GM23338 (cell line): Measurements from ENCODE around the gene DAGLA. TPM values are rescaled to one million over a fixed set of nuclear protein-coding genes. Genes with fewer than 3 reads are reported as not detected.

Source experiments
- ATAC-seq: fragments of 200-7000 bp; cut with Tn5 transposase; 3 replicates; pipeline ENCODE4 v1.9.1; 2020
- DNase-seq: peaks from one replicate; pipeline ENCODE4 v3.0.0-alpha.2; 2015; ENCODE audit warnings: low spot score
- H2AFZ ChIP-seq: fragments of 200-600 bp; sonication (generic); 2 replicates; pipeline ENCODE4 v1.8.0; 2016; ENCODE audit warnings: antibody characterized with exemption, mild to moderate bottlenecking, moderate library complexity
- H3F3A ChIP-seq: fragments of 200-600 bp; sonication (generic); replicated peaks from 2 replicates; pipeline ENCODE4 v1.8.0; 2017; ENCODE audit warnings: antibody characterized with exemption, mixed run types, low read depth
- H3K27ac ChIP-seq: fragments of 200-600 bp; sonication (generic); 2 replicates; pipeline ENCODE4 v1.6.1; 2016; ENCODE audit warnings: low read depth
- H3K27me3 ChIP-seq: fragments of 200-600 bp; sonication (generic); 2 replicates; pipeline ENCODE4 v1.8.0; 2016; ENCODE audit warnings: mild to moderate bottlenecking, mixed run types, moderate library complexity; ENCODE audit not compliant: insufficient read depth
- H3K36me3 ChIP-seq: fragments of 200-600 bp; sonication (generic); 2 replicates; pipeline ENCODE4 v1.8.0; 2016; ENCODE audit warnings: mild to moderate bottlenecking; ENCODE audit not compliant: insufficient read depth
- H3K4me1 ChIP-seq: fragments of 200-600 bp; sonication (generic); 2 replicates; pipeline ENCODE4 v1.8.0; 2016; ENCODE audit warnings: mild to moderate bottlenecking, moderate library complexity; ENCODE audit not compliant: insufficient read depth
- H3K4me2 ChIP-seq: fragments of 200-600 bp; sonication (generic); 2 replicates; pipeline ENCODE4 v1.7.1; 2017; ENCODE audit warnings: mixed run types
- H3K4me3 ChIP-seq: fragments of 200-600 bp; sonication (generic); 2 replicates; pipeline ENCODE4 v1.6.1; 2016; ENCODE audit warnings: mixed run types
- H3K79me2 ChIP-seq: fragments of 200-600 bp; sonication (generic); replicated peaks from 2 replicates; pipeline ENCODE4 v1.8.0; 2017; ENCODE audit warnings: mild to moderate bottlenecking; ENCODE audit not compliant: insufficient read depth
- H3K9me2 ChIP-seq: fragments of 200-600 bp; sonication (generic); 2 replicates; pipeline ENCODE4 v1.8.0; 2017; ENCODE audit not compliant: insufficient read depth
- H4K20me1 ChIP-seq: fragments of 200-600 bp; sonication (generic); replicated peaks from 2 replicates; pipeline ENCODE4 v1.8.0; 2017; ENCODE audit warnings: mild to moderate bottlenecking; ENCODE audit not compliant: insufficient read depth
- H3K27ac Mint-ChIP-seq: 2 replicates; pipeline ENCODE4 v1.8.0; 2020; ENCODE audit warnings: inconsistent platforms, mild to moderate bottlenecking, moderate library complexity, mixed read lengths
- H3K27me3 Mint-ChIP-seq: 3 replicates; pipeline ENCODE4 v1.8.0; 2022; ENCODE audit warnings: low read depth, mild to moderate bottlenecking, moderate library complexity, mixed read lengths, inconsistent platforms; ENCODE audit not compliant: insufficient read depth, poor library complexity
- H3K36me3 Mint-ChIP-seq: 3 replicates; pipeline ENCODE4 v1.8.0; 2021; ENCODE audit warnings: low read depth, mild to moderate bottlenecking, inconsistent platforms, moderate library complexity, mixed read lengths
- H3K4me1 Mint-ChIP-seq: 3 replicates; pipeline ENCODE4 v1.8.0; 2020; ENCODE audit warnings: mild to moderate bottlenecking, inconsistent platforms, mixed read lengths
- H3K4me3 Mint-ChIP-seq: 3 replicates; pipeline ENCODE4 v1.8.0; 2021; ENCODE audit warnings: moderate library complexity, mild to moderate bottlenecking, inconsistent platforms, mixed read lengths
- H3K9me3 Mint-ChIP-seq: 3 replicates; pipeline ENCODE4 v1.8.0; 2020; ENCODE audit warnings: moderate library complexity, mild to moderate bottlenecking, inconsistent platforms, mixed read lengths
- ETS1 ChIP-seq: IDR thresholded peaks from 2 replicates; pipeline ENCODE4 v1.6.1; 2016; ENCODE audit warnings: antibody characterized with exemption
- EZH2 ChIP-seq: fragments of 200-600 bp; sonication (generic); IDR thresholded peaks from one replicate; pipeline ENCODE4 v1.8.0; 2017; ENCODE audit warnings: antibody characterized with exemption, mild to moderate bottlenecking, low read depth; ENCODE audit not compliant: unreplicated experiment
- EZH2phosphoT487 ChIP-seq: fragments of 200-600 bp; sonication (generic); IDR thresholded peaks from one replicate; pipeline ENCODE4 v1.8.1; 2018; ENCODE audit warnings: antibody characterized with exemption; ENCODE audit not compliant: unreplicated experiment
- POLR2AphosphoS5 ChIP-seq: IDR thresholded peaks from 2 replicates; pipeline ENCODE4 v1.6.1; 2016; ENCODE audit warnings: antibody characterized with exemption, low read depth
- REST ChIP-seq: IDR thresholded peaks from one replicate; pipeline ENCODE4 v1.6.1; 2018; ENCODE audit warnings: antibody characterized with exemption; ENCODE audit not compliant: unreplicated experiment
- STAT1 ChIP-seq: IDR thresholded peaks from one replicate; pipeline ENCODE4 v1.6.1; 2016; ENCODE audit warnings: antibody characterized with exemption; ENCODE audit not compliant: unreplicated experiment
- ZNF114 ChIP-seq: fragments of 250-450 bp; sonication (Bioruptor Pico); IDR thresholded peaks from 2 replicates; pipeline ENCODE4 v1.5.0; 2020; ENCODE audit warnings: mild to moderate bottlenecking, moderate library complexity
- ZNF331 ChIP-seq: fragments of 250-450 bp; sonication (Bioruptor Pico); IDR thresholded peaks from 2 replicates; pipeline ENCODE4 v1.5.0; 2020; ENCODE audit warnings: low read depth, mild to moderate bottlenecking, moderate library complexity
- ZNF462 ChIP-seq: fragments of 250-450 bp; sonication (Bioruptor Pico); IDR thresholded peaks from 2 replicates; pipeline ENCODE4 v1.5.0; 2020; ENCODE audit warnings: mild to moderate bottlenecking, moderate library complexity
- polyA plus RNA-seq: library from polyadenylated mRNA; unstranded; fragments of >200 nt; fragmentation: Nextera tagmentation; extraction: Ambion mirVana; gene quantifications from 2 replicates; pipeline ENCODE4 v1.2.1, GENCODE V29; 2016
- total RNA-seq: library from RNA; depleted of rRNA; stranded (reverse); fragments of >200 nt; shearing (Covaris generic); gene quantifications from 2 replicates; pipeline ENCODE4 v1.2.3, GENCODE V29; 2014

DAGLA gene
- total and polyA plus RNA-seq, 2 experiments from 2014 or later, result 0.55 to 2.5 TPM

GRCh38 chr11:61690706-61691379, 10.7 kb downstream of the DAGLA start:
- Histone ChIP-seq H3K36me3 (no peaks in the 10 kb centered on the region), H3K4me1 (peaks cover 32% of the 10 kb centered on the region), H3K27ac (no peak overlapping the region), H3K79me2 (no peaks in the 10 kb centered on the region), H3K27me3 (no peaks in the 10 kb centered on the region), H3F3A (peaks cover 7% of the 10 kb centered on the region; the same call in 1 of the 2 replicates), H3K9me2 (no peaks in the 10 kb centered on the region), H4K20me1 (no peaks in the 10 kb centered on the region), H2AFZ (no peak overlapping the region), H3K4me2 (0 out of 2 replicates have a peak overlapping the region, but pooled peaks have one; percentile 26), H3K4me3 (no peak overlapping the region)
- no peak for DNase-seq
- H3K9me3 Mint-ChIP-seq, result no peaks in the 10 kb centered on the region
- H3K36me3 Mint-ChIP-seq, result no peaks in the 10 kb centered on the region
- peaks cover 11% of the 10 kb centered on the region for H3K27me3 Mint-ChIP-seq
- no peak overlapping the region for H3K4me3 Mint-ChIP-seq
- ATAC-seq, result no peak
- H3K27ac Mint-ChIP-seq, result peak overlapping the region; percentile 70; the same call in 1 of the 2 replicates
- no peak for TF ChIP-seq POLR2AphosphoS5
- no peak for TF ChIP-seq ETS1
- TF ChIP-seq EZH2, result no peak
- TF ChIP-seq ZNF462 (CRISPR knock-in tag), result no peak
- no peak for TF ChIP-seq REST
- no peak for TF ChIP-seq ZNF331 (CRISPR knock-in tag)
- no peak for TF ChIP-seq STAT1
- no peak for TF ChIP-seq ZNF114 (CRISPR knock-in tag)
- no peak for TF ChIP-seq EZH2phosphoT487
- peaks cover 43% of the 10 kb centered on the region for H3K4me1 Mint-ChIP-seq
